Retinal pigment epithelial cell (primary cell): ENCODE data around the gene LRP8.

Source experiments
- DNase-seq: peaks from one replicate; pipeline ENCODE4 v3.0.0-alpha.2; 2010; ENCODE audit warnings: low read depth
- H3K4me3 ChIP-seq: 2 replicates; pipeline ENCODE4 v1.5.1; 2011; ENCODE audit warnings: mild to moderate bottlenecking, low read length, control low read depth, moderate library complexity
- CTCF ChIP-seq: conservative IDR thresholded peaks from 2 replicates; pipeline ENCODE4 v1.5.1; 2011; ENCODE audit warnings: low read depth, low read length, control low read depth, inconsistent platforms

The LRP8 gene

GRCh38 chr1:53339736-53340635, 12.1 kb upstream of the LRP8 start:
- H3K4me3 ChIP-seq = no peak overlapping the region
- no peak for DNase-seq
- no peak for TF ChIP-seq CTCF

- DNase-seq = no peak
- TF ChIP-seq CTCF = no peak
- H3K4me3 ChIP-seq = no peak overlapping the region
Observed at GRCh38 chr1:53338423-53338822, 10.6 kb upstream of the LRP8 start.

GRCh38 chr1:53337499-53337898, 9.6 kb upstream of the LRP8 start:
- DNase-seq = no peak
- H3K4me3 ChIP-seq = no peak overlapping the region
- TF ChIP-seq CTCF = no peak

- peak overlapping the region; percentile 33 for H3K4me3 ChIP-seq
- DNase-seq = no peak
- TF ChIP-seq CTCF = no peak
Observed at GRCh38 chr1:53336146-53336545, 8.3 kb upstream of the LRP8 start.

GRCh38 chr1:53335661-53336060, 7.8 kb upstream of the LRP8 start:
- no peak overlapping the region for H3K4me3 ChIP-seq
- no peak for DNase-seq
- no peak for TF ChIP-seq CTCF

- H3K4me3 ChIP-seq = no peak overlapping the region
- no peak for TF ChIP-seq CTCF
- no peak for DNase-seq
Observed at GRCh38 chr1:53334781-53335180, 6.9 kb upstream of the LRP8 start.

GRCh38 chr1:53334312-53334711, 6.4 kb upstream of the LRP8 start:
- no peak overlapping the region for H3K4me3 ChIP-seq
- TF ChIP-seq CTCF = no peak
- DNase-seq = no peak
